ENCODE measurements around the gene NRG2. TPM values are rescaled to one million over a fixed set of nuclear protein-coding genes. Genes with fewer than 3 reads are reported as not detected.

The NRG2 gene
- total RNA-seq: 1 to 10 TPM; 5.3 to 8.8 (median 7.5) TPM

GRCh38 chr5:140042643-140043507, at the start of gene NRG2:
Gene NRG2 (minus strand): TSS chr5:140043299.
- peak within 1 kb of the TSS; percentile 49 for H3K4me3 ChIP-seq (ENCODE audit: low read depth, poor library complexity, severe bottlenecking)
- intact Hi-C loops (cut with DNase I; ENCODE audit: low total_unique reads): no loop called here
- TF ChIP-seq CTCF (IDR thresholded peaks at IDR 0.05) (no peak), POLR2A (IDR thresholded peaks at IDR 0.05) (no peak)
- DNase-seq (ENCODE audit: low spot score in 2 of 2): peak; percentile 37 to 92
- whole genome bisulfite sequencing, 2 donors: 0 to 1% methylated on average over 21 to 52 of the region's 82 CpGs

- H3K4me3 ChIP-seq (ENCODE audit: low read depth, poor library complexity, severe bottlenecking): no peak overlapping the region
- DNase-seq (ENCODE audit: low spot score in 2 of 2): no peak
- 77 to 82% methylated on average over 1 of the region's 1 CpG for WGBS, 2 donors
- intact Hi-C loops (cut with DNase I; ENCODE audit: low total_unique reads): no loop called here
- TF ChIP-seq CTCF (IDR thresholded peaks at IDR 0.05) (no peak), POLR2A (IDR thresholded peaks at IDR 0.05) (no peak)
These were observed 47.2 kb upstream of the NRG2 start for GRCh38 chr5:140090251-140090650.

GRCh38 chr5:140084541-140084940, 41.4 kb upstream of the NRG2 start:
- no peak overlapping the region for H3K4me3 ChIP-seq (ENCODE audit: low read depth, poor library complexity, severe bottlenecking)
- intact Hi-C loops (cut with DNase I; ENCODE audit: low total_unique reads): no loop called here
- WGBS, 2 donors: 22 to 42% methylated on average over 4 of the region's 4 CpGs
- no peak for TF ChIP-seq POLR2A (IDR thresholded peaks at IDR 0.05)
- no peak for TF ChIP-seq CTCF (IDR thresholded peaks at IDR 0.05)
- DNase-seq (ENCODE audit: low spot score in 2 of 2): no peak

- no peak overlapping the region for H3K4me3 ChIP-seq (ENCODE audit: low read depth, poor library complexity, severe bottlenecking)
- no peak for DNase-seq (ENCODE audit: low spot score in 2 of 2)
- 89 to 100% methylated on average over 1 of the region's 1 CpG for WGBS, 2 donors
- TF ChIP-seq CTCF (IDR thresholded peaks at IDR 0.05) (no peak), POLR2A (IDR thresholded peaks at IDR 0.05) (no peak)
- intact Hi-C loops (cut with DNase I; ENCODE audit: low total_unique reads): no loop called here
These were observed 40.6 kb upstream of the NRG2 start for GRCh38 chr5:140083650-140084049.

GRCh38 chr5:140083120-140083519, 40.0 kb upstream of the NRG2 start:
- TF ChIP-seq POLR2A (IDR thresholded peaks at IDR 0.05) (no peak), CTCF (IDR thresholded peaks at IDR 0.05) (no peak)
- DNase-seq (ENCODE audit: low spot score in 2 of 2): no peak
- H3K4me3 ChIP-seq (ENCODE audit: low read depth, poor library complexity, severe bottlenecking): no peak overlapping the region
- 87 to 88% methylated on average over 1 of the region's 1 CpG for WGBS, 2 donors
- intact Hi-C loops (cut with DNase I; ENCODE audit: low total_unique reads): no loop called here
